ENCODE results near the gene GPR25.

GPR25 gene

GRCh38 chr1:200856716-200857357 lies 15.9 kb upstream of the GPR25 start:
- no peaks in the 10 kb centered on the region for H3K4me1 ChIP-seq (ENCODE audit: control insufficient read depth, insufficient read depth, low read length)
- peaks cover 67% of the 10 kb centered on the region for H3K36me3 ChIP-seq (ENCODE audit: control insufficient read depth, insufficient read depth, low read length)
- no peaks in the 10 kb centered on the region for H3K27me3 ChIP-seq (ENCODE audit: control insufficient read depth, insufficient read depth, low read length)
- no peak overlapping the region for H3K4me3 ChIP-seq (ENCODE audit: low read depth, low read length)
- H3K27ac ChIP-seq (ENCODE audit: low read depth, low read length) = no peak overlapping the region
- H3K9ac ChIP-seq (ENCODE audit: low read depth, low read length) = no peak overlapping the region
- no peaks in the 10 kb centered on the region for H3K9me3 ChIP-seq (ENCODE audit: control insufficient read depth, insufficient read depth, low read length)

GRCh38 chr1:200857804-200858203 lies 15.0 kb upstream of the GPR25 start:
- Histone ChIP-seq H3K4me3 (ENCODE audit: low read depth, low read length) (no peak overlapping the region), H3K27me3 (ENCODE audit: control insufficient read depth, insufficient read depth, low read length) (no peaks in the 10 kb centered on the region), H3K4me1 (ENCODE audit: control insufficient read depth, insufficient read depth, low read length) (no peaks in the 10 kb centered on the region), H3K9me3 (ENCODE audit: control insufficient read depth, insufficient read depth, low read length) (no peaks in the 10 kb centered on the region), H3K9ac (ENCODE audit: low read depth, low read length) (no peak overlapping the region), H3K36me3 (ENCODE audit: control insufficient read depth, insufficient read depth, low read length) (peaks cover 58% of the 10 kb centered on the region), H3K27ac (ENCODE audit: low read depth, low read length) (no peak overlapping the region)

GRCh38 chr1:200861937-200862647 lies 10.7 kb upstream of the GPR25 start:
- Histone ChIP-seq H3K9ac (ENCODE audit: low read depth, low read length) (no peak overlapping the region), H3K4me1 (ENCODE audit: control insufficient read depth, insufficient read depth, low read length) (no peaks in the 10 kb centered on the region), H3K4me3 (ENCODE audit: low read depth, low read length) (no peak overlapping the region), H3K27me3 (ENCODE audit: control insufficient read depth, insufficient read depth, low read length) (no peaks in the 10 kb centered on the region), H3K9me3 (ENCODE audit: control insufficient read depth, insufficient read depth, low read length) (no peaks in the 10 kb centered on the region), H3K27ac (ENCODE audit: low read depth, low read length) (no peak overlapping the region), H3K36me3 (ENCODE audit: control insufficient read depth, insufficient read depth, low read length) (peaks cover 20% of the 10 kb centered on the region)

- Histone ChIP-seq H3K4me3 (ENCODE audit: low read depth, low read length) (no peak overlapping the region), H3K9ac (ENCODE audit: low read depth, low read length) (no peak overlapping the region)
Measured at GRCh38 chr1:200862713-200863415, 9.9 kb upstream of the GPR25 start.

GRCh38 chr1:200866116-200866515 lies 6.7 kb upstream of the GPR25 start:
- peaks cover 4% of the 10 kb centered on the region; the same call in 1 of the 2 replicates for H3K36me3 ChIP-seq (ENCODE audit: control insufficient read depth, insufficient read depth, low read length)
- H3K27ac ChIP-seq (ENCODE audit: low read depth, low read length) = no peak overlapping the region
- no peaks in the 10 kb centered on the region for H3K4me1 ChIP-seq (ENCODE audit: control insufficient read depth, insufficient read depth, low read length)
- no peaks in the 10 kb centered on the region for H3K27me3 ChIP-seq (ENCODE audit: control insufficient read depth, insufficient read depth, low read length)
- no peak overlapping the region for H3K9ac ChIP-seq (ENCODE audit: low read depth, low read length)
- no peaks in the 10 kb centered on the region for H3K9me3 ChIP-seq (ENCODE audit: control insufficient read depth, insufficient read depth, low read length)
- no peak overlapping the region for H3K4me3 ChIP-seq (ENCODE audit: low read depth, low read length)

More at GRCh38 chr1:200862713-200863415, 9.9 kb upstream of the GPR25 start:
- H3K27me3 ChIP-seq (ENCODE audit: control insufficient read depth, insufficient read depth, low read length) = no peaks in the 10 kb centered on the region
- peaks cover 12% of the 10 kb centered on the region for H3K36me3 ChIP-seq (ENCODE audit: control insufficient read depth, insufficient read depth, low read length)
- no peaks in the 10 kb centered on the region for H3K9me3 ChIP-seq (ENCODE audit: control insufficient read depth, insufficient read depth, low read length)
- no peak overlapping the region for H3K27ac ChIP-seq (ENCODE audit: low read depth, low read length)
- no peaks in the 10 kb centered on the region for H3K4me1 ChIP-seq (ENCODE audit: control insufficient read depth, insufficient read depth, low read length)

- no peaks in the 10 kb centered on the region for H3K4me1 ChIP-seq (ENCODE audit: control insufficient read depth, insufficient read depth, low read length)
- H3K27ac ChIP-seq (ENCODE audit: low read depth, low read length) = no peak overlapping the region
- H3K9ac ChIP-seq (ENCODE audit: low read depth, low read length) = no peak overlapping the region
- H3K36me3 ChIP-seq (ENCODE audit: control insufficient read depth, insufficient read depth, low read length) = peaks cover 4% of the 10 kb centered on the region; the same call in 1 of the 2 replicates
- no peaks in the 10 kb centered on the region for H3K9me3 ChIP-seq (ENCODE audit: control insufficient read depth, insufficient read depth, low read length)
- no peaks in the 10 kb centered on the region for H3K27me3 ChIP-seq (ENCODE audit: control insufficient read depth, insufficient read depth, low read length)
- H3K4me3 ChIP-seq (ENCODE audit: low read depth, low read length) = no peak overlapping the region
Measured at GRCh38 chr1:200866521-200866920, 6.3 kb upstream of the GPR25 start.

DNA sequence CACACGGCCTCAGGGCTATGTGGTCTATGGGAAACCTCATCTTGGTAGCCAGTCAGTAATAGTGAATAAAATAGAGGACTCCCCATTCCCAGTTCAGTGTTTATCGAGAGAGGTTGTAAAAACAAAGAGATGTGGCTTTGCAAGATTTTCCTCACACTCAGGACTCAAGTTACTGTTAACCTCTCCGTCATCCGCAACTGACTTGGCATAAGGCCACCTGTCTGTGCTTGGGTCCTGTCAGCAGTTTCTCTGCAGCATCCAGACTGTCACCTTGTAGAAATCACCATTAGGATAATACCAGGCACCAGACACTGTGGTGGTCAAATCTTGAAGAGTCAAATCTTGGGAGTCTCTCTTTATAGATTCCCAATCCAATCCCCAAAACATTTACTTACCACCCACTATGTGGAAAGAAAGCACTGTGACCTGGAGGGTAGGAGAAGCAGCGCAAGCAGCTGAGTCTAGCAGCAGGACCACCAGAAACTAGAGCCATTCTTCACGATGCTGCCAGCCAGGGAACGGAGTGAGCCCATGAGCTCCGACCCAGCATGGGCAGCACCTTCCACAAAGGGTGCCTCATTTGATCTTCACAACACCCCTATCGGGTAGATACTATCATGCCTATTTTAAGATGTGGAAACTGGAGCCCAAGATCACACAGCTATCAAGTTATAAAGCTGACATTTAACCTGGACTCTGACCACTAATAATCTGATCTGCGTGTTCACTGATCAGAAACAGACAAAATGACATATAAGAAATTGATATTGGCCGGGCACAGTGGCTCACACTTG lies 5.6 kb upstream of the GPR25 start:
- Histone ChIP-seq H3K9ac (ENCODE audit: low read depth, low read length) (no peak overlapping the region), H3K36me3 (ENCODE audit: control insufficient read depth, insufficient read depth, low read length) (peaks cover 4% of the 10 kb centered on the region; the same call in 1 of the 2 replicates), H3K27me3 (ENCODE audit: control insufficient read depth, insufficient read depth, low read length) (no peaks in the 10 kb centered on the region), H3K9me3 (ENCODE audit: control insufficient read depth, insufficient read depth, low read length) (no peaks in the 10 kb centered on the region), H3K4me3 (ENCODE audit: low read depth, low read length) (no peak overlapping the region), H3K27ac (ENCODE audit: low read depth, low read length) (no peak overlapping the region), H3K4me1 (ENCODE audit: control insufficient read depth, insufficient read depth, low read length) (no peaks in the 10 kb centered on the region)

DNA sequence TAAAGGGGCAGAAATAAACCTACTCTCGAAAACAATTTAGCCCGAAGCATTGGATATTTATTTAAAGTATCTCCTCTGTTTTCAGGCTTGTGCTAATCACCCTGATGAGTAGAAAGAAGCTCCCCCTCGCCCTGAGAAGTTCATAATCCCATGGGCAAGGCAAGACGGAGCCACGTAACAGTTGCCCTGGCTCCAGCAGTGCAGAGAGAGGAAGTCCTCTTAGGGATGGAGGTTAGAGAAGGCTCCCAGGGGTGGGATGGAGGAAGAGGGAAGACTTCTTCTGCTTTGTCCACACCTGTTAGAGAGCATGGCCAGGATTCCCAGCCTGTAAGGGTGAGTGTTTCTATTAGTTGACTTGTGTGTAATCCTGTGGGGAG lies 3.4 kb upstream of the GPR25 start:
- no peaks in the 10 kb centered on the region for H3K4me1 ChIP-seq (ENCODE audit: control insufficient read depth, insufficient read depth, low read length)
- peaks cover 15% of the 10 kb centered on the region for H3K27me3 ChIP-seq (ENCODE audit: control insufficient read depth, insufficient read depth, low read length)
- H3K9me3 ChIP-seq (ENCODE audit: control insufficient read depth, insufficient read depth, low read length) = no peaks in the 10 kb centered on the region
- no peaks in the 10 kb centered on the region for H3K36me3 ChIP-seq (ENCODE audit: control insufficient read depth, insufficient read depth, low read length)
- no peak overlapping the region for H3K4me3 ChIP-seq (ENCODE audit: low read depth, low read length)
- H3K27ac ChIP-seq (ENCODE audit: low read depth, low read length) = no peak overlapping the region
- H3K9ac ChIP-seq (ENCODE audit: low read depth, low read length) = no peak overlapping the region

GRCh38 chr1:200869753-200870391 lies 2.9 kb upstream of the GPR25 start:
- H3K27me3 ChIP-seq (ENCODE audit: control insufficient read depth, insufficient read depth, low read length) = peaks cover 20% of the 10 kb centered on the region
- no peak overlapping the region for H3K9ac ChIP-seq (ENCODE audit: low read depth, low read length)
- no peaks in the 10 kb centered on the region for H3K36me3 ChIP-seq (ENCODE audit: control insufficient read depth, insufficient read depth, low read length)
- no peaks in the 10 kb centered on the region for H3K4me1 ChIP-seq (ENCODE audit: control insufficient read depth, insufficient read depth, low read length)
- H3K4me3 ChIP-seq (ENCODE audit: low read depth, low read length) = no peak overlapping the region
- H3K9me3 ChIP-seq (ENCODE audit: control insufficient read depth, insufficient read depth, low read length) = no peaks in the 10 kb centered on the region
- H3K27ac ChIP-seq (ENCODE audit: low read depth, low read length) = no peak overlapping the region

GRCh38 chr1:200873116-200873670 lies 412 bp downstream of the GPR25 start:
- H3K9me3 ChIP-seq (ENCODE audit: control insufficient read depth, insufficient read depth, low read length) = no peaks in the 10 kb centered on the region
- H3K4me3 ChIP-seq (ENCODE audit: low read depth, low read length) = no peak overlapping the region
- no peak overlapping the region for H3K9ac ChIP-seq (ENCODE audit: low read depth, low read length)
- H3K4me1 ChIP-seq (ENCODE audit: control insufficient read depth, insufficient read depth, low read length) = peaks cover 5% of the 10 kb centered on the region; the same call in 1 of the 2 replicates
- H3K36me3 ChIP-seq (ENCODE audit: control insufficient read depth, insufficient read depth, low read length) = no peaks in the 10 kb centered on the region
- peaks cover 20% of the 10 kb centered on the region for H3K27me3 ChIP-seq (ENCODE audit: control insufficient read depth, insufficient read depth, low read length)
- H3K27ac ChIP-seq (ENCODE audit: low read depth, low read length) = no peak overlapping the region
